GM04503 (cell line): ENCODE data around the gene LRRC71.

Experiments
- DNase-seq: peaks from one replicate; pipeline ENCODE4 v3.0.0-alpha.2; 2012; ENCODE audit warnings: low read depth

Gene LRRC71

DNA sequence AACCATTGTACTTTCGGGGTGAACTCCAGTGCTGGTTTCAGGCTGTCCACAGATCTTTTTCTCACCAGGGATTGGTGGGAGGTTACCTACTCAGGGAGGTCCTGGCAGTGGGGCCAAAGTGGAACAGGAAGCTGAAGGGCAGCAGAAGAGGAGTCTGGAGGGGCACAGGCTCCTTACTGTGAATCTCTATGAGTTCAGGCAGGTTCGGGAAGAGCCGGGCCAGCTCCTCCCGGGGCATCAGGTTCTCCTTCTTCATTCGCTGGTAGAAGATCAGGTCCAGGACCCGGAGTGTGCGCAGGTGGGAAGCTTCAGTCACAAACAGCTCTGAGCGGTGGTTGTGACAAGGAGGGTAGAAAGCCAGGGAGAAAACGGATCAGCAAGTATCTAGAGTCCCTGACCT is 26.7 kb downstream of the LRRC71 start:
- no peak for DNase-seq

DNA sequence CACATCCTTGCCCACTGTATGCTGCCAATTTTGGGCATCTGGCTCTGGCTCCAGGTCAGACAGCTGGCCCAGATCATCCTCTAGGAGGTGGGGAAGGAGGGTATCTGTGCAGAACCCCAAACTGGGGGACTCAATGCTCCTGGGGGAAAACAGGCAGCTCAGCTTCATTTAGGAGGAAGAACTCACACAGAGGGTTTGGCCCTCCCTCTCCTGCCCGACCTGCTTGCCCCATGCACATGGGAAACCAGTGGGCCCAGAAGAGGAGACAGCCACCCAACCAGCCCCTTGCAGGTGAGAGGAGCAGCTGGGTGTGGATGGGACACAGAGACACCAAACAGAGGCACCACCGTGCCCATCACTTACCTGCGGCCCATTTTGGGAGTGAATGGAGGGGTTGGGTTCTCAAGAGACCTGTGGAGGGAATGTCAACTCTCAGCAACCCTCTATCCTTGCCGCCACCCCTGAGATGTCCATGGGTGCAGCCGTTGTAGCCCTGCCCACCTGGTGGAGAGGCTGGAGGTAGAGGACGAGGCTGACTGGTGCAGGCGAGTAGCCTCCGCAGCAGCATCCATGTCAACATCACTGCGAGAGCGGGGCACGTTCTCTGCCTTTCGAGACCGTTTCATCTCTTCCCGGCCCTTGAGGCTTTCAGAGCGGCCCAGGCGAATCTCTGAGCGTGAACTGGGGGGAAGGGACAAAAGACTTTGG is 27.5 kb downstream of the LRRC71 start:
- DNase-seq: no peak

DNA sequence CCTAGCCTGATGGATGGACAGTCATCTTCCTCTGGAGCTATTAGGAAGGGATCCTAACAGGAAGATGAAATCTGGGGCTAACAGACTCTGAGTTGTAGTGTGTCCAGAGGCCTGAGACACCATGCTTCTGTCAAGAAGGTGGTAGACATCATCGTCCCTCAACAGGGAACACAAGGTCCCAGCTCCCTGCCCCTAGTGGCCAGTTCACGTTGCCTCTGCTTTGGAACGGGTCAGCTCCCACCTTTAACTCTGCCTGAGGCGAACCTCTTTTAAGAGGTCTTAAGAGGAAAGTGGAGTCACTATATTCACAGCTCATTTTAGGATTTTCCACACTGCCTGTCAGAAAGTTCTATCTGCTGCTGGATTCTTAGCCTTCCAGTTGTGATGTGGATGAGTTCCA is 28.3 kb downstream of the LRRC71 start:
- DNase-seq: no peak

DNA sequence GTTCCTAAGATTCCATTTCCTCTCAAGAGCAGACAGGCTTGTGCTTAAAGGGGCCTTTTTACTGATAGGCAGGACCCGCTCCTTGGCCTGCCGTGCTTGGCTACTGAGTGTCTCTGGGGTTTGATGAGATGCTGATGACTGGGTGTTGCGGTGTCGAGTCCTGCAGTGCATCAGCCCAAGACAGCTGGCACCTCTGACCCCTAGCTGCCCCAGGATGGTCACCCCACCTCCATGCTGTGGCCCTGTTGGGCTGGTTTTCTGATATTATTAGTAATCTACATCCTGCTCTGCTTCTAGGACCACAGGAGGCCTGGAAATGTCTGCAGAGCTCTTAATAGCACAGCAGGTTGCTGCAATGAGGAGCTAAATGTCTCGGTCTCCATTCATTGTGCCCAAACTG is 28.7 kb downstream of the LRRC71 start:
- no peak for DNase-seq

DNA sequence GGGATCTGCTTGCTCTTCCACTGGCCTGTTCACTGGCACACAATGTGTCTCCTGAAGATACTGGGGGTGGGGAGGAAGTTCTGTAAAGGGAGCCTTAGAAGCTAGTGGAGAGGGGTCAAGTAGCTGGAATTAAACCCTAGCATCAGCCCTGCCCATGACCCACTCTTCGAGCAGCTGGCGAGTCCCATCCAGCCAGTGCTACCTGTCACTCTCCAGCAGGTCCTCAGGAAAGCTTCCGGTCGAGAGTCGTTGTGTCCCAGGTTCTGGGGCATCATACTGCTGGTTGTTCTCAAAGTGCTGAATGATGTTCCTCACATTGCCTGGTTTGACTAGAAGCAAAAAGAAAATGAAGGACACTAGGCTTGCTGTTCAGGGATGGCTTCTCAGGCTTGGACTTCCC is 30.9 kb downstream of the LRRC71 start:
- no peak for DNase-seq

DNA sequence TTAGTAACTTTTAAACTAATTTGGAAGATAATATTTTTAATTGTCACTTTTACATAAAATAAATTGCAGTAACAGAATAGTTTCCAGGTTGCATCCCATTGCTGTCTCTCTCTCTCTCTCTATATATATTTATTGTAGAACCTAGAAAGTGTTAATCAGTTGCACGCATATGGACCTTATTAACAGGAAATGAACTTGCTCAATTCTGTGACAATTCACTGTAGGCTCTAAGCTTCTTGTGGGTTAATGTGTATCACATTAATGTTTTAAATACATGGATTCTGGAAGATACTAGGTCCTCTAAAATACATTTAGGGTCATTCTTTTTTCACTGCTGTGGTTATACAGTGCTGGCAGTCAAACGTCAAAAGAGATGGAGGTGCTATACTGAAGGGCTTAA is 33.1 kb downstream of the LRRC71 start:
- no peak for DNase-seq

DNA sequence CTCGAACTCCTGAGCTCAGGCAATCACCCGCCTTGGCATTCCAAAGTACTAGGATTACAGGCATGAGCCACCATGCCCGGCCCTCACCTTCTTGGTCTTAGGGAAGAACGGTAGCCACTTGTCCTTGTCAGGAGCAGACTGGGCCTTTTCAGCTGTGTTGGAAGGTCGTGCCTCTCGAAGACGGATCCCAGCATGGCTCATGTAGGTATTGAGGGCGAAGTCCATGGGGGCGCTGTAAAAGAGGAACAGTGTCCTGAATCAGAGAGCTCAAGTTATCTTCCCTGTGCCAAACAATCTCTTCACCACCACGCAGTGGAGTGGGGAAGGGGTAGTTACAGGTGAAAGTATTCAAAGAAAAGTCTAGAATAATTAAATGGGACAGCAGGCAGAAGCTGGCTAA is 35.9 kb downstream of the LRRC71 start:
- no peak for DNase-seq

DNA sequence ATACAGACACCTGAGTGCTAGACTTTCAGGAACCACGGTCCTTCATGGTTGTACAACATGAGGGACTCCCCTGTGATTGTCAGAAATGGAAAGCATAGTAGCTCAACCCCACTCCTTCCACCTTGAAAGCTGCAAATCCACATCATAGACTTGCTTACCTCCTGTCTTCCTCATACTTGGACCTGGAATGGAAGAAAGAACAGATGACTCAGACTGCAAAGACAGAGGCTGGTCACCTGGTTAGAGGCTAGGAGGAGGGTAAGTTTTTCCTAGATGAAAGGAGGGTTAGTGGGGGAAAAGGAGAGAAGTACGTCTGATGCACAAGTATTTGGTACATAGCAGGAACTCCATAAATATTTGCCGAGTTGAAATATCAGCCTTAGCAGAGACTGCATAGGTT is 37.2 kb downstream of the LRRC71 start:
- no peak for DNase-seq

DNA sequence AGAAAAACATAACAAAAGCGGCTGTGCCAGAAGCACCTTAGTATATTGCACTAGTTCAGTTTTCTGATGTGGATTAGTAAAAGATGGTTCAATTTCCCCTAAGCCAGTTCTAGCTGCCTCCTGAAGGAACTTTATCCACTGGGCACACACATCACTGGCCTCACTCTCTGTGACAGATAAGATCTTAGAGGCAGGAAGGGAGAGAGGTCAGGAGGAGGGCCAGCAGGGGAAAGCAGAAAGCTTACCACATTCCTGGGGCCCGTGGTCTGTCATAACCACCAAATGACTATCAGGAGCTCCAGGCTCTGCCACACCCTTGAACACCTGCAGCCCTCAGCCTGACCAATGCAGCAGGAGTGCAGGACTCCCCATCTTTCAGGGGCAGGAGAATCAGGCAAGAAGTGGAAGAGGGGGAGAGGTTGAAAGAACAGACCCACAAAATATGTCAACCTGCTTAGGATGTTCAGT is 37.8 kb downstream of the LRRC71 start:
- DNase-seq: no peak

DNA sequence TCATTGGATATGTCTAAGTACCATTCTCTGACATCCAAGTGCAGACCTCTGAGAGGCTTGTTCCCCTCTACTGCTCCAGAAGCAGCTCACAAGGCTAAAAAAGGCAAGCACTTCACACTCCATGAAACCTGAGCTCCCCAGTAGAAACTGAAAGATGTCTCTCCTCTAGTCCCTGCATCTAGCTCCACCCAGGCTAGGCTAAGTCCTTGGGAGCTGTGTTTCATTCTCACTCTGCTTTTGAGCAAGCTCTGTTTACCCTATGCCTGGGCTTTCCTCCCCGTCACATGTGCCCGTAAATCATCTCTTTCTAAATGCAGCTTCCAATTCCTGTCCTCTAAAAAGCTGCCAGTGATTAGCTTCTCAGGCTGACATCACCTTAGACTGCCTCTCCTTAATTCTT is 39.0 kb downstream of the LRRC71 start:
- peak; percentile 21 for DNase-seq

DNA sequence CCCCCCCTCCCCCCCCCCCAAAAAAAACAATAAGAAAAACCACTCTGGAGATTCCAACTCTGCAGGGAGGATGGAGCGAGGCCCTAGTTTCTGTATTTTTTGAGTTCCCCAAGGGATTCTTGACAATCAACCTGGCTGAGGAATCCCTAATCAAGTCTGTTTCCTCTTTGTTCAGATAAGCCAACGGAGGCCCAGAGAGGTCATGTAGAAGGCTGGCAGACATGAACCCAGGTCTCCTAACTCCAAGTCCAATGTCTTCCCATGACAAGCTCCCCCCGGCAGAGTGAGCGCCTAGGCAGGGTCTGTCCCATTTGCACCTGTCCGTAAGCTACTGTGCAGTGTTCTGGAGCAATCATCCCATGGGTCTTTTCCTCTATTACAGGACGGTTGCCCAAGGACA is 39.5 kb downstream of the LRRC71 start:
- DNase-seq: no peak

DNA sequence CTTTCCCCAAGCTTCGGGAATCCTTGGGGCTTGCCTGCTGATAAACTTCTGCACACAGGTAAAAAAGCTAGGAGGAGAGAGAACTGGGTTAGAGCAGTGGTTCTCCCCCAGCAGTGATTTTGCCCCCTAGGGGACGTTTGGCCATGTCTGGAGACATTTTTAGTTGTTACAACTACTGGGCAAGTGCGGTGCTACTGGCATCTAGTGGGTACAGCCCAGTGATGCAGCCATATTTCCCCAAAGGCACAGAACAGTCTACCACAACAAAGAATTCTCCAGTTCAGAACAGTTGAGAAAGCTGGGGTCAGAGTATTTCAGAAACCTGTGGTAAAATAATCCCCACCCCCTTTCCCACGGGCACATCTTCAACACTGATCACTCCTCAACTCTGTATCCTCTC is 41.3 kb downstream of the LRRC71 start:
- no peak for DNase-seq

DNA sequence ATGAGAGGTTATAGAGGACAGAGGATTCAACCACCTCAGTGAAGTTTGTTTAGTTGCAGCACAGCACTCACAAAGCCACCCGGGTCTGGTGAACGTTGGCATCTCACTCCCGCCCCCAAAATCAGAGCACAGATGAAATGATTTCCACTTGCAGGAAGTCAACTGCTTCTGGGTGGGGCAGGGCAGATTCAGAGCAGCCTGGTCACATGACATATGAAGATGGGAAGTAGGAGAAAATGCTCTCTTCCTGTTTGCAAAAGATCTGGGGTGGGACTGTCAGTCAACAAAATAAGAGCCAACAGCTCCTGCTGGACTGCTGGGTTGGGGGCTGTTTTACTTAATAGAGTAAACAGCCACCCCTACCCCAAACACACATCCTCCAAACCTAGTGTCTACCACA is 43.2 kb downstream of the LRRC71 start:
- DNase-seq: no peak

DNA sequence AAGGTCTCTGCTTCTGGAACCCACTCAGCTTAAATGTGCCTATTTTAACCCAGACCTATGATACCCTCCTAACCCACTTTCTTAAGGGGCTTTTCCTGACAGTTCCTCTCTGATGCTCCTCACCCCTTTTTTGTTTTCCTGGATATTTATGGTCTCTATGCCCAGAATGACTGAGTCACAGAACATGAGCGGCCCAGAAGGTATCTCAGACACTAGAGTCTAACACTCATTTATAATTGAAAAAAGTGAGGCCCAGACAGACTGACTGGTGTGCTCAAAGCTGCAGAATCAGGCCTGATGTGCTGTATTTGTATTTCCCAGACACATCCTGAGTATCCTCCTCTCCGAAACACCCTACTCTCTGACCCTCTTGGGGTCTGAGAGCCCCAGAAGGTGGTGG is 44.0 kb downstream of the LRRC71 start:
- DNase-seq: peak; percentile 7

DNA sequence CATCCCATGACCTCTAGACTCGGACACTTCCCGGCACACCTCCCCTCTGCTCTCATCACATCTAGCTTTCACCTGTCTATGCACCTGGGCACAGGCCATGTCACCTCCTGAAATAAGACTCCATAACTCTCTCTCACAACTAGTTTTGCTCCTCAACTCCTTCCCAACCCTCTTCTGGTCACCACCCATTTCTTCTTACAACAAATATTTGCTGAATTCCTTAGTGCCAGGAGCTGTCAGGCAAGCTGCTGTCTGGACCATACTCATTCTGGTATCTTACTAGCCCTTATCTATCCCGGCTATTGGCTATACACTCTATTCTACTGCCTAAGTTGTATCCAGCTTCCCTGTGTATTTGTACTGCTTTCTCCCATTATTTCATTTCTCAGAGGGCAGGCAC is 49.1 kb downstream of the LRRC71 start:
- DNase-seq: no peak

DNA sequence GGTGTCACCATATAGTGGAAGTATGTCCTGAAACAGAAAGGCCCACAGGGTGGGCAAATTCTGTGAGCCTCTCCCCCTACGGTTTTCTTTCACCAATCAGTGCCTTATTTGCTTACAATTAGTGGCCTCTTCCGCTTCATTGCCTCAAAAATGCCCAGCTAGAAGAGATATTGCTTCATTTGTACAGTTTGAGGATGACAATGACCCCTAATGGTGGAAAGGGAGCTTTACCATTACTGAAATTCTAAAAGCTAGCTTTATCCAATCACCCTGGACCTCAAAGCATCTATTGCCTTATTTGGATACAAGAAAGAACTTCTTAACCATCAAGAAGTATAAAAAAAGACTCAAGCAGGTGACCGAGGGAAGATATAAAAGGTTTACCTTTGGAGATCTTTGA is 49.6 kb downstream of the LRRC71 start:
- DNase-seq: no peak

DNA sequence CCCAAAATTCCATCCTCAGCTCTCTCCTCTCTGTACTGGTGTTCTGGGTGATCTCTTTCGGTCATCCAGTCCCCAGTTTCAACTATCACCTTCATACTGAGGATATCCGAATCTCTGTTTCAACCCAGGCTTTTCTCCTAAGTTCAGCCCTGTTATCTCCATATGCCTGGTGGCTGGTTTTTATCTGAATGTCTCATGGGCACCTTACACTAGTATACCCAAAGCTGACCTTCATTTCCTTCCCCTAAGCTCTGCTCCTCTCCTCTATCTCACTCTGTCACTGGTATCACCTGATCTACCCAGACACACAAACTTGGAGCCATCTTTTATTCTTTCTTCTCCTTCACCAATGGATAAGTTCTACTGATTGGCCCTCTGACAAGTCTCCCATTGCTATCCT is 53.0 kb downstream of the LRRC71 start:
- DNase-seq: no peak

DNA sequence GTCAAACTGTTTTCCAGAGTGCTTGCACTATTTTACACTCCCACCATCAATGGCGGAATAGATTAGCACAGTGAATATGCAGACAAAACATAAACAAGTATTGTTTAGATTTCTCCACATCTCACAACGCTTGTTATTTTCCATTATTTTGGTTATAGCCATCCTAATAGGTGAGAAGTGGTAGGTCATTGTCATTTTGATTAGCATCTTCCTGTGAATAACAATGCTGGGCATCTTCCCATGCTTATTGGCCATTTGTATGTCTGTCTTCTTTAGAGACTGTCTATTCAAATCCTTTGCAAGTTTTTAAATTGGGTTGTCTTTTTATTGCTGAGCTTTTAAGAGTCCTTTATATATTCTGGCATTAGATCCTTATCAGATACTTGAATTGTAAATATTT is 54.7 kb downstream of the LRRC71 start:
- no peak for DNase-seq

DNA sequence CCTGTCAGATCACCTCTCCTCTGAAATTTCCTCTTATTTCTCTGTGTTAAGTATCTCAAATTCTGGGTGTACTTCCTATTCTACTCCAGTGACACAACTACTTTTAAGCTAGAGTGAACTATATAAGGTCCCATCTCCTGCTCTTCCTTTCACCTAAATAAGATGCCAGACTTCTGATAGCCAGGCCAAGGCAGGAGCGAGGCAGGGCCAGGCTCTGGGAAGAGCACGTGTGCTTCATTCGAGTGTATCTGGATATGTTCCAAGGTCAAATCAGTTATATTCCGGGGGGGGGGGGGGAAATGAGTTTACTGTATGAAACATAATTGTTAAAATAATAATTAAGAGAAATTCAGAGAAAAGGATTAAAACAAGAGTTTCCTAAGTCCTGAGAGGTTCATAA is 60.1 kb downstream of the LRRC71 start:
- DNase-seq: no peak
